ENCODE measurements around the gene DNAH8.
A peak's percentile ranks its signal among the peaks of the same experiment; 100 is the strongest.

DNAH8 gene

GRCh38 chr6:38988736-38989449 is 273.8 kb downstream of the DNAH8 start:
- TF ChIP-seq CTCF (IDR thresholded peaks at IDR 0.05; ENCODE audit: control insufficient read depth, extremely low read depth, insufficient read depth): no peak
- DNase-seq (ENCODE audit: low read depth): no peak

GRCh38 chr6:38990475-38990874 is 275.4 kb downstream of the DNAH8 start:
- no peak for DNase-seq (ENCODE audit: low read depth)
- TF ChIP-seq CTCF (IDR thresholded peaks at IDR 0.05; ENCODE audit: control insufficient read depth, extremely low read depth, insufficient read depth): no peak
- H3K4me3 ChIP-seq (ENCODE audit: low read depth, low read length): no peak overlapping the region

More at GRCh38 chr6:38988736-38989449, 273.8 kb downstream of the DNAH8 start:
- H3K4me3 ChIP-seq (ENCODE audit: low read depth, low read length): no peak overlapping the region

GRCh38 chr6:38996676-38997075 is 281.6 kb downstream of the DNAH8 start:
- no peak for TF ChIP-seq CTCF (IDR thresholded peaks at IDR 0.05; ENCODE audit: control insufficient read depth, extremely low read depth, insufficient read depth)
- H3K4me3 ChIP-seq (ENCODE audit: low read depth, low read length): no peak overlapping the region
- no peak for DNase-seq (ENCODE audit: low read depth)

- no peak overlapping the region for H3K4me3 ChIP-seq (ENCODE audit: low read depth, low read length)
- TF ChIP-seq CTCF (IDR thresholded peaks at IDR 0.05; ENCODE audit: control insufficient read depth, extremely low read depth, insufficient read depth): peak; percentile 75
- DNase-seq (ENCODE audit: low read depth): no peak
These were observed 282.1 kb downstream of the DNAH8 start for GRCh38 chr6:38997128-38997761.

- H3K4me3 ChIP-seq (ENCODE audit: low read depth, low read length): no peak overlapping the region
- DNase-seq (ENCODE audit: low read depth): no peak
- peak; percentile 55 for TF ChIP-seq CTCF (IDR thresholded peaks at IDR 0.05; ENCODE audit: control insufficient read depth, extremely low read depth, insufficient read depth)
These were observed 288.0 kb downstream of the DNAH8 start for GRCh38 chr6:39003072-39003471.

- no peak for DNase-seq (ENCODE audit: low read depth)
- no peak for TF ChIP-seq CTCF (IDR thresholded peaks at IDR 0.05; ENCODE audit: control insufficient read depth, extremely low read depth, insufficient read depth)
- H3K4me3 ChIP-seq (ENCODE audit: low read depth, low read length): no peak overlapping the region
These were observed 288.4 kb downstream of the DNAH8 start for GRCh38 chr6:39003492-39003891.

Data from LNCaP clone FGC (cell line).